NCI-H146 (cell line): ENCODE results near the gene EPC1.
A peak's percentile ranks its signal among the peaks of the same experiment; 100 is the strongest.
"Not testable (repeated sequence)": the region's sequence is repeated elsewhere in the genome, so short reads cannot be mapped to it uniquely, and the experiment has no call there.

Source experiments
- DNase-seq: peaks from one replicate; lab custom pipeline; 2025; lab: John Stamatoyannopoulos, UW

EPC1 gene

GRCh38 chr10:32372000-32372875, 25.3 kb upstream of the EPC1 start:
- no peak for DNase-seq

GRCh38 chr10:32371101-32371500, 24.1 kb upstream of the EPC1 start:
- no peak for DNase-seq

- DNase-seq: peak; percentile 47
Measured at GRCh38 chr10:32367793-32368453, 21.0 kb upstream of the EPC1 start.

- DNase-seq: no peak
Measured at GRCh38 chr10:32366588-32366987, 19.6 kb upstream of the EPC1 start.

GRCh38 chr10:32366111-32366510, 19.2 kb upstream of the EPC1 start:
- no peak for DNase-seq

GRCh38 chr10:32365404-32365803, 18.4 kb upstream of the EPC1 start:
- not testable (repeated sequence) for DNase-seq

GRCh38 chr10:32362571-32362970, 15.6 kb upstream of the EPC1 start:
- no peak for DNase-seq

- no peak for DNase-seq
Measured at GRCh38 chr10:32360884-32361283, 13.9 kb upstream of the EPC1 start.

GRCh38 chr10:32360241-32360640, 13.3 kb upstream of the EPC1 start:
- peak; percentile 16 for DNase-seq

GRCh38 chr10:32357056-32357735, 10.2 kb upstream of the EPC1 start:
- no peak for DNase-seq

GRCh38 chr10:32354690-32355089, 7.7 kb upstream of the EPC1 start:
- DNase-seq: not testable (repeated sequence)

GRCh38 chr10:32350811-32351350, 3.9 kb upstream of the EPC1 start:
- DNase-seq: no peak

- DNase-seq: no peak
Measured at GRCh38 chr10:32349968-32350738, 3.2 kb upstream of the EPC1 start.

- DNase-seq: no peak
Measured at GRCh38 chr10:32349199-32349585, 2.2 kb upstream of the EPC1 start.

- no peak for DNase-seq
Measured at GRCh38 chr10:32348297-32349198, 1.6 kb upstream of the EPC1 start.

GRCh38 chr10:32347363-32348022, 535 bp upstream of the EPC1 start:
- DNase-seq: no peak

GRCh38 chr10:32346134-32346550, 816 bp downstream of the EPC1 start:
- DNase-seq: peak; percentile 95

- DNase-seq: no peak
Measured at GRCh38 chr10:32341596-32341995, 5.4 kb downstream of the EPC1 start.

- no peak for DNase-seq
Measured at GRCh38 chr10:32340596-32341180, 6.3 kb downstream of the EPC1 start.

GRCh38 chr10:32338262-32338661, 8.7 kb downstream of the EPC1 start:
- no peak for DNase-seq
